GM18867 (cell line): ENCODE data around the gene PTPRK.

Source experiments
- ATAC-seq: cut with Tn5 transposase; IDR thresholded peaks from one replicate; pipeline ENCODE4 v1.9.1; 2021; ENCODE audit warnings: mild to moderate bottlenecking, moderate library complexity; ENCODE audit not compliant: unreplicated experiment

PTPRK gene

DNA sequence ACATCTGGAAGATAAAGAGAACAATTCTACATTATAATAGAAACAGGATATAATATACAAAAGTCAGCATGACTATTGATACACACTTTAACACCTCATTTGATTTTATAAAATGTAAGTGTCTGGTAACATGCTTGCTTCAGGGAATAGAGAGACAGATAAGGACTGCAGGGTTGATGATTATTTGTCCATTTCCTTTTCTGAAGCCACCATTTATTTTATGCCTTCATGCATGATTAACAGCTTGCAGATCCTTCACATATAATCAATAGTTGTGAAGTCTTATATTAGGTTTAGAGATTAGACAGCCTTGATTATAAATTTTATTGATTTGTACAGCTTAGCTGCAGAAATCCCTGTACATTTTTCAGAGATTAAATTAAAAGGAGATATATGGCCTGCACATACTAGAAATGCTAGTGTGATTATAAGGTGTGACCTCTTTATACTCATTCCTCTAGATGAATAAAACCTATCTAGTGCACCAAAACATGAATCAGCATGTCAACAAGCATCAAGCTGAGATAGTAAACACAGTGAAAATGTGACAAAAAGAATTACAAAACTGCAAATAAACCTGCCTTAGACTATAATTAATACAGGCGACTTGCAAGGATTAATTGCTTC is 420.7 kb downstream of the PTPRK start:
- no peak for ATAC-seq

DNA sequence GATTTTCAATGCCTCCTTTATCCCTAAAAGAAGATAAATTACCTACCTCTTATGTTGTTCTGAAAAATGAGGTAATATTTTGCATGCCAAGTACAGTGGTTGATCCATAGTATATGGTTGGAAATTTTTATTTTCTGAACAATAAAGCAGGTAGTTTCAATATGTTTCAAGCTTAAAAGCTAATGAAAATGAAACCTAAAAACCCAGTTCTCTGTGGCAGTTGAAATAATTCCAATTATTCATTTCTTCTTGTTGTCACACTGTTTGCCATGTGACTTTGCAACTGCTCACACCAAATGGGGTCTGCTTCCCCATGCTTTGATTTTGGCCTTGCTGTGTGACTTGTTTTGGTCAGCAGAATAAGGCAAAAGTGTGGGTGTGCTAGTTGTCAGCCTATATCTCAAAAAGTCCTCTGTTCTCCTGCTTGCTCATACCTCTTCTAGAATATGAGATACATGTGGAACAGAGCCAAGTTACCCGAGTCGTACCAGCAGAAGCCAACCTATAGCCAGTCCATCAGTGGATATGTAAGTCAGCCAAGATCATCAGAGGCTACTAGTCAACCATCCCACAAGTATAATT is 422.3 kb downstream of the PTPRK start:
- peak; percentile 58 for ATAC-seq

DNA sequence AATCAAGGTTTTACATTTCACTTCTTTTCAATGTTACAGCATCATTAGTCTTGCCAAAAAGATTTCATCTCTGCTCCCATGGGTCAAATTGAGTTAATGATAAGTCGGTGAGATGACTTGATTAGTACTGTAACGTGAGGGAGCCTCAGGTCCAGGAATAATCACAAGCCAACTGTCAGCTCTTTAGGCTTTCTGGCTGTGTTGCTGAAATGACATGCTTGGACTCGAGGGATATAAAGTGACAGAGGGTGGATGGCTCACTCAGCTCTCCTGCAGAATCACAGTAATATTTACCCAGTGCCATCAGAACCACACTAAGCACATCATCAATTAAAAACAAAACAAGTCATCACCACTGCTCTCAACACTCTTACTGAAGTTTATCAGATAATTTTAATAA is 423.4 kb downstream of the PTPRK start:
- no peak for ATAC-seq

DNA sequence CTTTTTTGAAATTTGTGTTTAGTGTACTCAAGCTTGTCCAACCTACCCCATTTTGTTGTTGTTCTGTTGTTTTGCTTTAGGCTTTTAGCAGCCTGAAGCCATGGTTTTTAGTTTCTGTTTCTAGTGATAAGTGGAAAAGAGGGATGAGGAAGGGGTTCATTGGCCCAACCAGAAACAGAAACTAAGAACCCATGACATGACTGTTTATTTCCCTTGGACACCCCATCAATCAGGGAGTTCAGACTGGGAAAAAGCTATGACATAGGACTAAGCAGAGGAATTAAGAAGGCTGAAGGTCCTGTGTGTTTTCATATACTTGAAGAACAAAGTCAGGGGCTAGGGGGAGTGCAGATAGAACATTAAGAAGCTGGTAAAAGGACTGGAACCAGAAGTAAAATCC is 425.0 kb downstream of the PTPRK start:
- peak; percentile 15 for ATAC-seq

DNA sequence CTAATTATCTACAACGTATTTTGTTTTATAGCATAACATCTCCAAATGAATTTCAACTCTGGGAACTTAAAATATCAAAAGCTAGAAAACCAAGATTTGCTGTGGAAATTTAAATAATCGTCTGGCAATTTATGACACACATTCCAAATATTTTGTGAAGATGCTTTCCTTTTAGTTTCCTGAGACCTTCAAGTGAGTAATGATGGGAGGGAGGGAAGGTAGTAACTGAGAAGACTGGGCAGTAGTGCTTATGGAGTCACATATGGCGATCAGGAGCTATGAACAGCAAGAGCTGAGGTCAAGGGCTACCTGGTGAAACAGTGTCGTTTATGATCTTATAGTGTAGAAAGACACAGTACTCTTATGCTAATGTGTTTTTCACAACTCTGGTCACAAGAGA is 441.4 kb downstream of the PTPRK start:
- ATAC-seq: no peak

DNA sequence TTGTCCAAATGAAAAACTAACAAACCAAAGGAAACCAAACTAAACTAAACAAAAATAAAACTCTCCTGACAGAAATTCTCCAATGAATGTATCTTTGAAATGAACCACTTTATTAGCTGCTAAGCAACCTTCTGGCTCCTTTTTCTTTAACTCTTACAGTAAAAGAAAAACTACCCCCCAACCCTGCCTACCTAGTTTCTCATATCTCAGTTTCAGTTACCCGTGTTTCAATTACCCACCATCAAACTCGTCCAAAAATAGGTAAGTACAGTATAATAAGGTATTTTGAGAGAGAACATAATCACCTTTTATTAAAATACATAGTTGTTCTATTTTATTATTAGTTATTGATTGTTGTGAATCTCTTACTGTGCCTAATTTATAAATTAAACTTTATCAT is 442.1 kb downstream of the PTPRK start:
- peak; percentile 98 for ATAC-seq

DNA sequence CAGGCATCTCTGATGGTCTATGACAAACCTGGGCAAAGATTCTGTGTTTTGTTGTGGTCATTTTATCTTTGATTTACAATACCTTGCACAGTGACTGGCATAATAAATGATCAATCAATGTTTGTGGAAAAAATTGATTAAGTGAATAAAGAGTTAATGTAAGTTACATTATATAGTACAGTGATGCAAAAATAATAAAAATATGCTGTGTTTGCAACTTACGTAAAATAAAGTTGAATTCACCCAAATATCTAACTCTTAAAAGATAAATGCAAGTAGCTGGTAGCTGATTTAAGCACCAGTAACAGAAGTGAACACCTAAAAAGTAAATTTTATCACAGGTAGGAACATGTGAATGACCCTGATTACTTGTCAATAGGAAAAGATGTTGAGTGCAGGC is 443.6 kb downstream of the PTPRK start:
- ATAC-seq: no peak

DNA sequence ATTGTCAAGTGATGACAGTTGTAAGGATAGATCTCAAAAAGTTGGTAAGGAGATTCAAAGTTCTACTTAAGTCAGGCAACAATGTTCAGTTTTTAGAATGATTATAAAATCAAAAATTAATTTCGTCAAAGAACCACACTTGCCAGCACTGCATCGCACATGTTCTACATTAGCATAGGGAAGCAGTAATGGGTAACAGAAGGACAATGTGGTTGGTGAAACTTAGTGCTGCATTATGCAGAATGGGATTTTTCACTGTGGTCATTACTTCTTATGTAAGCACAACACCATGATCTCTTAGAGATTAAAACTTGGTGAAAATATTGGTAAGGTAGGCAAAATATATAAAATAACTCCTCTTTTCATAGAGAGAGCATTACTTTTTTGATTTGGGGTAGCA is 445.8 kb downstream of the PTPRK start:
- no peak for ATAC-seq

DNA sequence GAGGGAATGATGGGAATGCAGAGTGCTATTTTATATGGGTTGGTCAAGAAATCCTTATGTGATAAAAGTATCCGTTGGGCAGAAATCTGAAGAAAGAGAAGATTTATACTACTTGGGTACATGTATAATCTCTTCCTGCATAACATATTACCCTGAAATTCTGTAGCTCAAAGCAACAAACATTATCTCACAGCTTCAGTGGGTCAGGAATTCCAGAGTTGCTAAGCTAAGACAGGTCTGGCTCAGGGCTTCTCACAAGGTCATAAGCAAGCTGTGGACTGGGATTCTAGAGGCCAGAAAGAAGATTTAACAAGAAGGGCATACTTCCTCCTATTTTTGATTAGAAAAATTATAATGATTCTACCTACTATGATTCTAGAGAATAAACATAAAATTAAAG is 447.0 kb downstream of the PTPRK start:
- no peak for ATAC-seq

DNA sequence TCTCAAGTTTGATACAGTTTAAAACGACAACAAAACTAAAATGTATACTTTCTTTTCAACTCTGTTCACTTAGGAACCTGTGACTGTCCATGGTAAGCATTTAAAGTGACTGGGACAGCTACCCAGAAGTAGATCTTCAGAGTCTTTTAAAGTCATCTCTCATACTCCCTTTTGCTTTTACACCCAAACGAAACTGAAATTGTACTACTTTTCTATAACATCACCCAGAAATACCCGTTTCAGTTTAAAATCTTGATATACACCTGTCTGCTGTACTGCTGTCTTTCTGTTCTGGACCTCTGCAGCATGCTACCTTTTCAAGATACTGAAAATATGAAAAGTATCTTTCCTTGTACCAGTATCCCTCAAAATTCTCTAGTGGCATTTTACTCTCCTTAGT is 449.2 kb downstream of the PTPRK start:
- peak; percentile 98 for ATAC-seq

DNA sequence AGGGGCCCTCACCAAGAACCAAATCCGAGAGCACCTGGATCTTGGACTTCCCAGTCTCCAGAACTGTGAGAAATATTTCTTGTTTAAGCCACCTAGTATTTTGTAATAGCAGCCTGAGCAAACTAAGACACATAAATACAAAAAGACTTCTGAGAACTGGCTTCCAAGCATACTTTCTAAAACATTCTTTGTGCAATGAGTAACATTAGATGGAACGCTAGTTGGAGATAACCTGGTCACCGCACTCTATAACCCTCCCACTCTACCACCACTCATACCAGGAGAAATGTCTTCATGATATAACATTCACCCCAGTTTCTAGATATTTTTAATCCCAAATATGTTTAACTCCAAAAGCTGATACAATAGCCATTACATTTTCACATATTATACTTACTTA is 450.0 kb downstream of the PTPRK start:
- no peak for ATAC-seq

DNA sequence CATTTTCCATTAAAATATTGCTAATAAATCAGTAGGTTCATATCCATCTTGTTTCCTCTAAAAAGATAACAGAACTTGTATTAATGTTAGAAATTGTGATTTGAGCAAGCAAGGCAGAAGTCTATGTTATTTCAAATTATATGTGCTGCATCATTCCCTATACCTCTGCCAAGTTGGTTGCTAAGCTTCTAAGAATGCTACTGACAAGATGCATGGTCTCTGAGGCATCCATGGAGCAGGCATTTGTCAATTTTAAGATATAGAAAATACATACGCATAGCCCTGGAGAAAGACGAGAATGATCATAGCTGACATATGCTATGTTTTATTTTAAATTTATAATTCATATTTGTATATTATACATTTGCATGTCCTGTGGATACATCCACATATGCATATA is 451.2 kb downstream of the PTPRK start:
- ATAC-seq: no peak

DNA sequence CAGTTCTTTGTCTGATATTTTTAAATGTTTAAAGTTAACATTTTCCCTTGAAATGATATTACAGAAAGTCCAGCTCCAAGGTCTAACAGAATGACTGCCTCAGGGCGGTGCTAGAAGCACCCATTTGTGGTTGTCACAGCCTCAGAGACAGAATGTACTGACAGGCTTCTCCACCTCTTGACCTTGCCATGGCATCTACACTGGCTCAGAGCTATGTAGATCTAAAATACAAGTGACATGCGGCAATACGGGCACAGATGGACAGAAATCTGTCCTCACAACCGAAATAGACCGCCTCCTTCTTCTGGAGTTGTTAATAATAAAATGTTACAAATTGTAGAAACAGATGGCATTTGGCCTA is 452.3 kb downstream of the PTPRK start:
- peak; percentile 34 for ATAC-seq

DNA sequence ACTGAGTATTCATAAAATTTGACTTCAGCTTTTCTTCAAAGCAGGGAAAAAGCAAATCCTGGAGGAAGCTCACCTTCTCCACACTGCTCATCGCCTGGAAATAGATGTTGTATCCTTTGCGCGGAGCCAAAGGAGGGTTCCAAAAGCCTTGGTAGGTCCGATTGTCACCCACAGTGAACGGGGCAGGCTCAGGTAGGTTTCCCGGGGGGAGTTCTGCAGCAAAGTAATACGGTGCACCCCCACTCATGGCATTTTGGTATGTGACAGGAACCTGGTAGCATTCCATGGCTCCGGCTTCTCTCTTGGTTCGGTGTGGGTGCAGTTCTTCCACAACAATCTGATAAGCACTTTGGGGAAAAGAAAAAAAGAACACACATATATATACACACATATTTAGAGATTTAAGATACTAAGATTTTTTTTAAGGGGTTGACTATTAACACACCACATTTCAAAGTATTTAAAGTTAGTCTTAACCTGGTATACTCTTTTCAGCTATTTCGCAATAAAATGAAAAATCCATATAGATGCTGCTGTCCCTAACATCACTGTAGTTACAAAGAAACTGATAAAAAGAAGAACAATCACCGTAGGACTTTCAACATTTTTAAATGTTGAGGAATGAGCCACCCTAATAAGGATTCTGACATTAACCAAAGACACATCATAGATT is 452.8 kb downstream of the PTPRK start:
- ATAC-seq: no peak

DNA sequence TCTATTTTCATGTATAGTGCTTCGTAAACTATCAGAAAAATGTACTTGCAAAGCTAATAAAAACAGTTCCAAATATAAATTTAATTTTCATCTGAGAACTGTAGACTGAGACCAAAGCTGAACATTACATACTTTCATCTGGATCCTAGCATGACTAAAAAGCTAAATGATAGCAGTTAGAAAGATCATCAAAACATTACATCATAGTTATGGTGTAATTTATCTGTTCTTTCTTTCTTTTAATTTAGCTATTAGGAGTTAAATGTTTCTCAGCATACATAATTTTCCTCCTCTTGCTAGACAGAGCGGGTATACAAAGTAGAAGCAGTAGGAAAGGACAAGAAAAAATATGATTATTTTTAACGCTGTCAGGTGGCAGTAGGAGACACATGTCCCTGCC is 455.3 kb downstream of the PTPRK start:
- no peak for ATAC-seq

DNA sequence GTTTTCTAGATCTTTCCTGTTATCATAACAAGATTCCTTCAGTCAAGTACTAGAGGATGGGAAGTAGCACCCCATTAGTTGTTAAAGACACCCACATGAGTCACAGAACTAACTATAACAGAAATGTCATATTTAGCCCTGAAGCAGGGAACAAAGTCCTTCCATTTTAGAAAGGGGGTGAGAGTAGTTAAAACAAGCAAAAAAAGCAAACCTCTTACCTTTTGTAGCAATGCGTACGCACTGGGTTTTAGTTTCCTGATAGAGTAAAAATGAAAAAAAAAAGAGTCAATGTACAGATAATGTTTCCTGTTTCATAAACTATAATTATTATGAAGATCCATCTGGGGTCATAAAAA is 455.9 kb downstream of the PTPRK start:
- ATAC-seq: no peak

DNA sequence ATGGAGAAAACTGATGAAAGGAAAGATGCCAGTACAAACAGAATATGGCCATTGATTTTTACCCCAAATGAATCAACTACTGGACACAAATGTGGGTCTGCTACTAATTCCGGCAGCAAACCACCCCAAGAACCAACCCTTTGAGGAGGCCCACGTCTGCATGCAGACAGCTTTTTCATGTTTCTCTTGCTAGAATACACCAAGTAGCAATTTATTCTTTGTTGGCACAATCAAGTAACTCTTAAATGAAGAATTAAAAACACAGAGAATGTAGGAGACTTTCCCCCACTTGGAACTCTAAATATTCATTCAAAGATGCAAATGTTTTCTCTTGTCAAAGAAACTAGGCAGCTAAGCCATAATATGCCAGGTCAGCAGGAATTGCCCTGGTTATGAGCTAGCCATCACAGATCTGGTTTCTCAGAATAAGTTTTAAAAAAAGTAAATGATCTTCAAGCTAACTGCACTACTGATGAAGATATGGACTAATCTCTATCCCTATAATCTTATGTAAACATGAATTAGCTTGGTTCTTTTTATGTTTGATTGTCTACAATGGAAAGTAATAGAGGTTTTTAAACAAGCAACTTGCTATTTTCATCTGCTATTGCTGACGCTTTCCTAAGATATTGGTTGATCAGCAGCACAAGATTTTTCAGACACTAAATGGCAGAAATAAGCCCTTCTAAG is 456.4 kb downstream of the PTPRK start:
- no peak for ATAC-seq

DNA sequence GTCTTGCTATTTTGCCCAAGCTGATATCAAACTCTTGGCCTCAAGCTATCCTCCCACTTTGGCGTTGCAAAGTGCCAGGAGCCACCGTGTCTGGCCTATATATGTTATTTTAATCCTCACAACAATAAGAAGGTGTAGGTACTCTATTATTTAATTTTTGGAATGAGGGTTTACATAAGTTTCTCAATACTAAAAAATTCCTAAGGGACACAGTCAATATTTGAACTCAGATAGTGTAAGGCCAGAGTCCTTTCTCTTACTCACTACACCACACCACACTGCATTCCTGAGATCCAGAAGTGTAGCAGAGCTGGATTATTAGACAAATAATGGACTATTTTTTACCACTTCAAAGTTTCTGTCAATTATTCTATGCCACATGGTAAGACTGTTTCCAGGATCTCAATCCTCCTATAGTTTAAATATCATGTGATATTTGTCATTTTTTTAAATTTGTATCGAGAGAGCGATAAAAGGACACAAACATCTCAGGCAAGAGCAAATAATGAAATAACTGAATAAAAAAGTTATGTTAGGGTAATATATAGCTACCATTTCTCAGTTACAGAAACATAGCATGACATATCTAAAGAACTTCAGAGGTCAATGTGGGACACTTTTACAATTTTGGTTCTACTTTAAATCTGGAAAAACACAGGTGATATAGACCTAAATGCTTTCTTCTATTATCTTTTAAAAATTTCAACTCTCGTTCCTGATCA is 457.4 kb downstream of the PTPRK start:
- ATAC-seq: no peak

DNA sequence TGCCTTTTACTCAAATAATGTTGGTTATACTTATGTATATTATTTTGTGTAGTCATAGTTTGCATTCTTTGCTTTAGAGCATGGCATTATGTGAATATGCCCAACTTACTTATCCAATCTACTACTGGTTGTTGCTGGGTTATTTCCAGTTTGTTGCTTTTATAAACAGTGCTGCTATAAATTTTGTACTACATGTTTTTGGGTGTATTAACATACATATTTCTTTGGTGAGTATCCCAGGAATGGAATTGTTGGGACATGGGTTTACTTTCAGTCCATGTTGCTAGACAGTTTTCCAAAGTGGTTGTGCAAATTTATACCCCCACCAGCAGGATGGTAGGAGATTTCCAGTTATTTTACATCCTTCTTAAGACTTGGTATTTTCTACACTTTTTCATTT is 462.5 kb downstream of the PTPRK start:
- no peak for ATAC-seq

DNA sequence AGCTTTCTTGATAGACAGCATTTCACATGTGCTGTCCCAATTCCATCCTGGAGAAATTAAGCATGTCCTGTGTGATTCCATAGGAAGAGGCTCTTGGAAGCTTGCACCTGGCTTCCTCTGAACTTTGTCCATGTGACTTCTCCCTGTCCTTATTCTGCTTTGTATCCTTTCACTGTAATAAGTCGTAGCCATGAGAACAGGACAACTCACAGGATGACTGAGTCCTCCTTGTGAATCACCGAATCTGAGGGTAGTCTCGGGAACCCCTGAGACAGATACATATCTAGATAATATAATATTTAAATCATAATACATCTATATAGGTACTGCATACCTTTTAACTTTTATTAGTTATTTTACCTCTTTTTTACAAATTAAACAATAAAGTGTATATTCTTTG is 462.9 kb downstream of the PTPRK start:
- ATAC-seq: no peak

DNA sequence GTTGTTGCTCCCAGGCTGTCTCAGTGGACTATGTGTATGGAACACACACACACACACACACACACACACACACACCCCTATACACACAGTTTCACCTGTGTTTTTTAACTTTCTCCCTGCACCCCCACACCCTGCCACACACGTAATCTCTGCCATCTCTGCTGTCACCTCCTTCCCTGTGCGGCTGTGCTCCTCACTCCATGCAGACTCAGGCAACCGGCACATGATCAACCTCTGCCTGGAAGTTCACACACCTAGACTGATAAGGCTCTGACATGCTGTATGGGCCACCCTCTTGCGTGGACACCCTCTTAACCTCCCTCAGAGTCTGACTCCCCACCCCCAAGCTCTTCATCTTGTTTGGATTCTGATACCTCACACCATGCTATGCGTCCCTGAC is 467.3 kb downstream of the PTPRK start:
- ATAC-seq: no peak

DNA sequence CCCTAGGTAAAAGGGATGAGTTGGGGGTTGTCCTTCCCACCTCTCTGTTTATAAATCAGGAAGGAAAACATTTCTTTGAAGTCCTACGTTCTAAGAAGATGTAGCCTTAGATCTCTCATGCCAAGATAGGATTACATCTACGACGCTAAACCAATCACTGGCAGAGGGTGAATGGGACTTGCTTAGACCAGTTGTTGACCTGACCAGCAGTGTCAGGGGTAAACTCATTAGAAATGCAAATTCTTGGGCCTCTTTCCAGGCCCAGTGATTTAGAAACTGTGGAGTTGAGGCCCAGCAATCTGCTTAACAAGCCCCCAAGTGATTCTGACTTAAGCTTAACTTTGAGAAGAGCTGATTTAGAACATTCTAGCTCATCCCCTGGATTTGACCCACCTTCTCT is 472.4 kb downstream of the PTPRK start:
- ATAC-seq: no peak
